GM19035 (cell line): Measurements from ENCODE around the gene CACNA2D2.

Source experiments
- ATAC-seq: cut with Tn5 transposase; IDR thresholded peaks from one replicate; pipeline ENCODE4 v1.9.1; 2021; ENCODE audit not compliant: unreplicated experiment

CACNA2D2 gene

GRCh38 chr3:50405249-50405648 is 98.2 kb downstream of the CACNA2D2 start:
- no peak for ATAC-seq

GRCh38 chr3:50401978-50402595 is 101.3 kb downstream of the CACNA2D2 start:
- ATAC-seq = no peak

GRCh38 chr3:50396502-50396901 is 106.9 kb downstream of the CACNA2D2 start:
- no peak for ATAC-seq

DNA sequence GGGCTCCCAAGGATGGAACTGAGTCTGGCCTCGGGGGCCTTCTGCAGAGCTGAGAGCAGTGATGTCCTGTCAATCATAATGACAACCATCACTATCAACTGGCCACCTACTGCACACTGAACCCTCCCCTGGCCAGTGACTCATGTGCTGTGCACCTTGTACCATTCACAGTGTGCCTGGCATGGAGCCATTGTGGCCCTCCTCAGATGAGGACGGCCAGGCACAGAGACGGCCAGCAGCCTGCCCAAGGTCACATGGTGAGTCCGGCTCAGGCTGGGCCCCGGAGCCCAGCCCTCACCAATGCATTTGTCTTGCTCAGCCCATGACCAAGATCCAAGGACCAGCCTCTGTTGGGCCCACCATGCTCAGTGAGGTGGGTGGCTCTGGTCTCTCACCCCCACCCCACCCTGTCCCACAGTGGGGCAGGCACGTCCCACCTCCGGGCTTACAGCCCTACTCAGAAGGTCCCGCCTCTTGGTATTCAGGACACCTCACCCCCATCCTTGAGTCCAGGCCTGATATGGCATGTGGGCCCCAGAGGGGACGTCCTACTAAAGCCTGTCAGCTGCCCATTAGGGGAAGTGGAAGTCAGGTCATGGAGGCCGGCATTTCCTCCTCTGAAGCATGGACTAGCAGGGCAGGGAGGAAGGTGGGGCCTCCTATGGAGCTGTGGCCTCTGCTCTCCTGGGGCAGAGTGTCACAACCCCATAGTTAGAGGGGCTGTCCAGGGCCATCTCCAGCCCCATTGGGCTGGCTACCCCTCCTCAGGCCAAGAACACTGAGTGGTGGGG is 108.2 kb downstream of the CACNA2D2 start:
- no peak for ATAC-seq

GRCh38 chr3:50393061-50393460 is 110.4 kb downstream of the CACNA2D2 start:
- ATAC-seq = no peak

- ATAC-seq = no peak
Measured at GRCh38 chr3:50392101-50392715, 111.2 kb downstream of the CACNA2D2 start.

GRCh38 chr3:50390508-50391224 is 112.8 kb downstream of the CACNA2D2 start:
- no peak for ATAC-seq

DNA sequence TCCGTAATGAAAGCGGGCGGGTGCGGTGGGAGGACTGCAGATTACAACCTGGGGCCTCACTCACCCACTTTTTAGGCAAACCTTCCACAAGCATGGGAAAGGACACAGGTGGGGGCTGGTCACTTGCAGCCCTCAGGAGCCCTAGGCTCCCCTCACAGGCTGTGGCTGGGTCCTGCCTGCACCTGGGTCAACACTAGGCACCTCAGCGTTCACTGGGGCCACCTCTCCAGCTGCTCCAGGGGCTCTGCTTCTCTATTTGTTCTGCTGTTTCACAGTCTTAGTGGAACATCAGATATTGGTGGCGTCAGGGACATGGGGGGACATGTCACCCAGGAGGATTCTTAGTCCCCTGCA is 114.0 kb downstream of the CACNA2D2 start:
- ATAC-seq = no peak

DNA sequence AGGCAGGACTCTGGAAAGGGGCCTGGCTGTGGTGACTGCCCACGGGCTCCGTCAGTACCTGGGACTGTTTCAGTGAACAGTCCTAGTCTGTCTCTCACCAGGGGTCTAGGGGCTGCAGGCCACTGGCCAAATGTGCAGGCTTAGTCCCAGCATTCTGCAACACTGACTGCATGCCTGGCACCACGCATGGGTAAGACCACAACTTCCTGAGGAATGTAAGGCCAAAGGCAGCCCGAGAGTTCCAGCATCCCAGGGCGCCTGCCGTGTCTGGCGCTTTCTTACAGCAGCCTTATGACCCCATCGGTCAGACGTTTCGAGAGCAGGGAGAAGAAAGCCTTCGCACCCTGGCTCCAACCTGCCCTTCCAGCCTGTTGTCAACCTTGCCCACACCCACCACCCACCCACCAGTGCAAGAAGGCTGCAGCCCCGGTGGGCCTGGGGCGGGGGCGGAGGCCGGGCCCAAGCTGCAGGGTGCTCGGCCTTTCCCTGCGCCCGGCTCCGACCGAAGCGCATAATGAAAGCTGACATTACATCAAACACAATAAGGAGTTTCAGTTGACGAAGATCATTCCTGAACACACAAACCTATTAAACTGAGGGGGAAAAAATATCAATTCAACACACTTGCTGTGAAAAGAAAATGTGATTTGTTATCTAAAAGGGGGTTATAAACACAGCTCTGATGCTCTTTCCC is 114.6 kb downstream of the CACNA2D2 start:
- ATAC-seq = no peak

DNA sequence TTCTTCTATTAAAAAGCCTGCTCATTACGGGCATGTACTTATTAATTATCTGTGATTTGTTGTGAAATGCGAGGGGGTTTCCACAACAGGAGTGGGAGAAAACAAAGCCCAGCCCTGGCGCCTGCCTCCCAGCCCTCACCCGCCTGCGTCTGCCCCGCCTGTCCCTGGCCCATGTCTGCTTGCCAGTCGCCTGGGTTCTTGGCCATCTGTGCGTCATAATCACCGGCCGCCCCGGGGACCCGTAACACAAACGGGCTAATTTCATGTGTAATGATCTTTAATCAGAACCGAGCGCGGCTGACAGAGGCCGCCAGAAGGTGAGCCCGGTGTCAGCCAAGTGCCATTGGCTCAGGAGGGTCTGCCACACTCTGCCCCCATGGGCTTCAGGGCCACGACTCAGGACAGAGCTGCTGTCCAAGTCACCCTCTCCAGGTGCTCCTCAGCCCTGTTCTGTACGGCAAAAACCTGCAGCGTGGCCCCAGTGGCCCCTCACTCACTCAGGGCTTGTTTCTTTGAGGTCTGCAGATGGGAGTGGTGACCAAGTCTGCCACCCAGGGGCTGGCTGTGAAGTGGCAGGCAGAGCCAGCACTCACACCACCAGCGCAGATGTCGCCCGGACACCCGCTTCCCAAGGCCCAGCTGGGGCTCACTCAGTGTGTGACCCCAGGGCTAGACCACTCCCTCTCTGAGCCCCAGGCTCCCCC is 115.3 kb downstream of the CACNA2D2 start:
- ATAC-seq = no peak

DNA sequence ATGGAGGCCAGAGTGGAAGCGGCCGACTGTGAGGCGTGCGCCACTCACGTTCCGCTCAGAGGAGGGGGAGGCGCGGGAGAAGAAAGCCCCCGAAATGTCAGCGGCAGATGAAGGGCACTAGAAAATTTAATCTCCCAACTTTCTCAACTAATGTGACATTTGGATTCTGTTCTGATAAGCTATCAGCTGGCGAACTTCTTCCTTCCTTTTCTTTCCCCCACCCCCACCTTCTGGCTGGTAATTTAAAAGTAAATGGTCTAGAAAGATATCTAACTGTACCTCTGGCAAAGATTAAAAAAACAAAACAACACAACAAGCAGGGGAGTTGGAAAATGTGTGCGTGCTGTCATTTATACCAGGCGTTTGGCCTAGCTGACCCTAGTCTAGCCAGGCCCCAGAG is 117.7 kb downstream of the CACNA2D2 start:
- no peak for ATAC-seq

DNA sequence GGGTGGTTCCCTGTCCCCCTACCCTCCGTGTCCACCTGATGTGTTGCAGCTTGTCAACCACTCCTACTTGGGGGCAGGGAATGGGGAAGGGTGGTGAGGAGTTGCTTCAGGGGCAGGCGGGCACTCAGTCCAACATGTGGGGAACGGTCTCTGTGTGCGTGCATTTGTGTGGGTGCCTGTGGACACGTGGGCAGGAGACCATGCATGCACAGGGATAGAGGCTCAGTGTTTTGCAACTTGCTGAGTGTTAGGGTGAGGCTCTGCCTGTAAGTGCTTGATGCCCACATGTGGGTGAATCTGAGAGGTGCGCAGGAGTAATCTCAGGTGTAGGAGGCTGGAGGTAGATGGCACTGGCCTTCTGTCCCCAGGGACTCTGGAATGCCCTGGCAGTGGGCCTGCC is 119.7 kb downstream of the CACNA2D2 start:
- ATAC-seq = no peak

GRCh38 chr3:50382722-50383121 is 120.7 kb downstream of the CACNA2D2 start:
- ATAC-seq = no peak

- no peak for ATAC-seq
Measured at GRCh38 chr3:50381383-50381782, 122.1 kb downstream of the CACNA2D2 start.

DNA sequence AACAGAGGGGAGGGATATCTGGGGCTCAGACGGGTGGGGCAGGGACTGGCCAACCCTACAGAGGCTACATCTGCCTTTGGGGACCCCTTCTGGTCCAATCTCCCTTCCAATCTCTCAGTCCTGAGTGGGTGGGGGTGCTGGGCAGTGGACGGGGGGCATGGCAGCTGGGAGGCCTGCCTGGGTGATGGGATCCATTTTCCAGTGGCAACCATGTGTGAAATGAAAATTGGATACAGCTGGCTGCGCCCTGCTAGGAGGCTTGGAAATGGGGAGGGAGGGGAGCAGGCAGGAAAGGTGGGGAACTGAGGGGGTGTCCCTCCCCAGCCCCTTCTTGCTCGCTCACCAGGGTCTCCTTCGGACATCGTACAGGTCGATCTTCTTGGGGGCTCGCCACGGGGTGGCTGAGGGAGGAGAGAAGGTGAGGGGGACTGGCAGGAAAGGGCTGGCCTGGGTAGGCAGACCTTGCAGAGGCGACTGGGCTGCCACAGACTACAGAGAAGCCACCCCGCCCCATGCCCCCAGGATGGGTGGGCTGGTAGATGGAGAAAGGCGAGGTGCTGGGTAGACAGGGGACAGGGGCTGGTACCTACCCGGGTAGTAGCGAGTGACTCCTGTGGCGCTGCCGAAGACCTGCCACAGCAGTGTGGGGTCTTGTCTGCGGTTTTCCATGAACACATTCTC is 122.9 kb downstream of the CACNA2D2 start:
- no peak for ATAC-seq

- no peak for ATAC-seq
Measured at GRCh38 chr3:50378757-50379156, 124.7 kb downstream of the CACNA2D2 start.

DNA sequence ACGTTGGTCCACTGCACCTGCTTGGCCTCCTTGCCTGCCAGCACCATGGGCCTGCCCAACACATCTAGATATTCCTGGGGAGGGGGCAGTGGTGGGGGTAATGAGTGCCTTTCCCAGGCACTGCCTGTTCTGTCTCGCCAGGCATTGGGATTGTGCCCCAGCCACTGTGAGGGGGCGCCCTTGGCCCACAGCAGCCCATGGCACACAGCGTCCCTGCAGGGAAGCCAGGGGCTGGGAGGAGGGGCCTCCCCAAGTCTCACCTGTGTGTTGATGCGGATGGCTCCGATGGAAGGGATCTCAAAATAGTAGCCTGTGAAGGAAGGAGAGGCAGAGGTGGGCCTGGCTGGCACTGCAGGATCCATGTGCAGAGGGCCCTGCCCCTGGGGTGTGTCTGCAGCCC is 125.4 kb downstream of the CACNA2D2 start:
- ATAC-seq = no peak

DNA sequence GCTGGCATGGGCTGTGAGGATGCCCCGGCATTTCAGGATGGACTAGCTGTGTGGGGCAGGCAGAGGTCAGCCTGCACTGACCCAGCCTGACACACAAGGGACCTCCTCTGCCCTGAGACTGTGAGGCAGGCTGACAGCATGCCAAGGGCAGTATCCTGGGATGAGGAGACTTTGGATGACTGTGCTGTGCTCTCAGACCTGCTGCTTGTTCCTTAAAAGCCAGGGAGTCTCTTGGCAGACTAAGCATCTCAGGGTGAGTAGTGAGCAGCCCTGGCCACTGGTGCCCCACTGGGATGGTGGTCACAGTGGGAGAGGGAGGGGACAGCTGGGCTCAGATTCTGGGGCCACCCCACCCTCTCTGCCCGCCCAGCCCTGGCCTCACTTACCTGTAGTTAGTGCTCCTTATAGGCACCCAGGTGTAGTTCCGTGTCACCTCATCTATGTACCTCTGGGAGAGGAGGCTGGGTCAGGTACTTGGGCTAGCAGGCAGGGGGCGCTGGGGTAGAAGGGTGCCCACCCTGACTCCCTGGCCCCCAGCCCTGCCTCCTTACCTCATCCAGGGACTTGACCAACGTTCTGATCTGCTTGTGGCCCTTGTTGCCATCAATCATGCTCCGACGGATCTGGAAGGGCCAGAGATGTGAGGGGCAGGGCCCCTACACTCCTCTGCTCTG is 128.0 kb downstream of the CACNA2D2 start:
- no peak for ATAC-seq
